ENCODE data around the gene PLD2.

The PLD2 gene, protein sequence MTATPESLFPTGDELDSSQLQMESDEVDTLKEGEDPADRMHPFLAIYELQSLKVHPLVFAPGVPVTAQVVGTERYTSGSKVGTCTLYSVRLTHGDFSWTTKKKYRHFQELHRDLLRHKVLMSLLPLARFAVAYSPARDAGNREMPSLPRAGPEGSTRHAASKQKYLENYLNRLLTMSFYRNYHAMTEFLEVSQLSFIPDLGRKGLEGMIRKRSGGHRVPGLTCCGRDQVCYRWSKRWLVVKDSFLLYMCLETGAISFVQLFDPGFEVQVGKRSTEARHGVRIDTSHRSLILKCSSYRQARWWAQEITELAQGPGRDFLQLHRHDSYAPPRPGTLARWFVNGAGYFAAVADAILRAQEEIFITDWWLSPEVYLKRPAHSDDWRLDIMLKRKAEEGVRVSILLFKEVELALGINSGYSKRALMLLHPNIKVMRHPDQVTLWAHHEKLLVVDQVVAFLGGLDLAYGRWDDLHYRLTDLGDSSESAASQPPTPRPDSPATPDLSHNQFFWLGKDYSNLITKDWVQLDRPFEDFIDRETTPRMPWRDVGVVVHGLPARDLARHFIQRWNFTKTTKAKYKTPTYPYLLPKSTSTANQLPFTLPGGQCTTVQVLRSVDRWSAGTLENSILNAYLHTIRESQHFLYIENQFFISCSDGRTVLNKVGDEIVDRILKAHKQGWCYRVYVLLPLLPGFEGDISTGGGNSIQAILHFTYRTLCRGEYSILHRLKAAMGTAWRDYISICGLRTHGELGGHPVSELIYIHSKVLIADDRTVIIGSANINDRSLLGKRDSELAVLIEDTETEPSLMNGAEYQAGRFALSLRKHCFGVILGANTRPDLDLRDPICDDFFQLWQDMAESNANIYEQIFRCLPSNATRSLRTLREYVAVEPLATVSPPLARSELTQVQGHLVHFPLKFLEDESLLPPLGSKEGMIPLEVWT

DNA sequence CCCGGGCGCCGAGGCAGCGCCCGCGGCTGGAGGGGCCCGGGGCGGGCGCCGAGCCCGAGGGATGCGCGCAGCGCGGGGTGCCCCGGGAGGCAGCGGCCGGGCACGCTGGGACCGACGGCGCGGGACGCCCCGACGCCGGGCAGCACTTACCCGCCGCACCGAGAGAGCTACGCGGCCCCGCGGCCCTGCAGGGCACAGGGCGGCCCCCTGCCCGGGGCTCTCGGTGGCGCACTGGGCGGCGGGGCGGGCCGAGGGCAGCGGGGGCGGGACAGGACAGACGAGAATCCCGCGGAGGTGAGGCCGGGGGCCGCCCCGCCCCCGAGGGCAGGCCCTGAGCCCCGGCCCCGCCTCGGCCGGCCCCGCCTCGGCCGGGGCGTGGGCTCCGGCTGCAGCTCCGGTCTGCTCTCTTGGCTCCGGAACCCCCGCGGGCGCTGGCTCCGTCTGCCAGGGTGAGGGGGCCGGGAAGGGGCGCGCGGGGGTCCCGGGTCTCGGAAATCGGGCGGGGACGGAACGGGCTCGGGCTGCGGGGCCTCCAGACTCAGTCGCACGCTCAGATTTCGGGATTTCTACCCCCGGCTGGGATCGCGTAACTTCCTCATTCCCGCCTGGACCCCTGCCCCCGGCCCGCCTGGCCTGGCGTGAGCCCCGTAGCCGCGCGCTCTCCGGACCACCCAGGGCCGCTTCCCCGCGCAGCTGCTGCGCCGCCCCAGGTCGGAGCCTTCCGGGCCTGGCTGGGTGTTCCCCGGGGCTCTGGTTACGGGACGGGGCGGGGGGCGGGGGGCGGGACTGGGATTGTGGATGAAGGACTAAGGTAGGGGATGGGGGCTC is at the start of gene PLD2:
PLD2 (plus strand) TSS at position 376 of the 828 bp plus-strand sequence. CDS start 621 bp downstream, outside the sequence.
- DNase-seq: peak; percentile 75

- DNase-seq: no peak
Observed at GRCh38 chr17:4759776-4760236, 47.1 kb upstream of the PLD2 start.

DNA sequence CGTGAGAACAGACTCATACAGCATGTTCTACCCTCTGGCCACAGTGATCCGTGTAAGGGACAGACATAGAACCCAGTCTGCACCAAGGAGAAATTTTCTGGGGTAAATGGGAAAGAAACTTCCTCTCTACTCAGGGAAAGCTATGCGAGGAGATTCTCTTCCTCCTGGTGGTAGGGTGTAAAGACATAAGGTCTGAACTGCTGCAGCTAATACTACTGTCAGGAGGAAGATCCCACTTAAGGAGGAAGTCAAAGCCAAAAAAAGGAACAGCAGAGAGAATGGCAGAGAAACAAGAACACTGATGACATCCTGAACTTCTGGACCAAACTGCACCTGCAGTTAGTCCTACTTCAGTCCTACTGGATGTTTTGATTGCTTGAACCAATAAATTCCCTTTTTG is 42.4 kb upstream of the PLD2 start:
- no peak for DNase-seq

DNA sequence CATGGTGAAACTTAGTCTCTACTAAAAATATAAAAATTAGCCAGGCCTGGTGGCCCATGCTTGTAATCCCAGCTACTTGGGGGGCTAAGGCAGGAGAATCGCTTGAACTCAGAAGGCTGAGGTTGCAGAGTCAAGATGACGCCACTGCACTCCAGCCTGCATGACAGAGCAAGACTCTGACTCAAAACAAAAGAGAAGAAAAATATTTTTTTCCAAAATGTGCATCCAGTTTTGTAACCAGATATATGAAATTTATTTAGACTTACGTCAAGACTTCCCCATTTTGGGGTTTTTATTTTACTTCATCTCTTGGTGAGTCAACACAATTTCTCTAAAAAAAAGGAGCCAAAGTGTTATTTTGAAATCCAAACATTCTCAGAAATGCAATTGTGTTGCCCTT is 40.8 kb upstream of the PLD2 start:
- no peak for DNase-seq

- DNase-seq: no peak
Observed at GRCh38 chr17:4766723-4767122, 40.2 kb upstream of the PLD2 start.

GRCh38 chr17:4768298-4768697 is 38.7 kb upstream of the PLD2 start:
- DNase-seq: no peak

GRCh38 chr17:4769628-4770027 is 37.3 kb upstream of the PLD2 start:
- DNase-seq: no peak

DNA sequence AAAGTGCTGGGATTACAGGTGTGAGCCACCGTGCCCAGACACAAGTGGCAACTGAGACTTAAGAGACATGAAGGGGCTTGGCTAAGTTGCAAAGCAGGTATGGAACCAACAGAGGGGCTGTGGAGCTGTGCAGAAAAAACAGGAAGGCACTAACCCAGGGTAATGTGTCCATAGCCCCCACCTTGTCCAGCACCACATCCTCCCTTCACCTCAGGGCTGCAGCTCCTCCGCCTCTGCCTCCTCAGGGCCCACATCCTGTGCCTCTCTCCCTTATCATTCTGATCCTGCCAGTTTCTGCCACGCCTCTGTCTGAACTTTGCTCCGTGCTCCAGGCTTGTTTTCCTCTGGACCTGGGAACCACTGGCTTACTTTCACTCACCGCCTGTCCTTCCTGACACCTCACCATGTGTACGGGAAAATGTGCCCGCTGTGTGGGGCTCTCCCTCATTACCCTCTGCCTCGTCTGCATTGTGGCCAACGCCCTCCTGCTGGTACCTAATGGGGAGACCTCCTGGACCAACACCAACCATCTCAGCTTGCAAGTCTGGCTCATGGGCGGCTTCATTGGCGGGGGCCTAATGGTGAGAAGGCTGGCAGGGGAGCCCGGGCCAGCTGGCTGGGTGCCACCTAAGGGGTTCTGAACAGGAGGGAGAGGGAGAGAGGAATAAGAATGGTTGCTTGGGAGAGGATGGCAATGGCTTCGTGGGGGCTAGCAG is 35.3 kb upstream of the PLD2 start, which contains the start of gene TM4SF5:
TM4SF5 (plus strand) TSS at position 368 of the 716 bp plus-strand sequence; CDS start at position 405, 37 bp downstream.
- DNase-seq: peak; percentile 45

DNA sequence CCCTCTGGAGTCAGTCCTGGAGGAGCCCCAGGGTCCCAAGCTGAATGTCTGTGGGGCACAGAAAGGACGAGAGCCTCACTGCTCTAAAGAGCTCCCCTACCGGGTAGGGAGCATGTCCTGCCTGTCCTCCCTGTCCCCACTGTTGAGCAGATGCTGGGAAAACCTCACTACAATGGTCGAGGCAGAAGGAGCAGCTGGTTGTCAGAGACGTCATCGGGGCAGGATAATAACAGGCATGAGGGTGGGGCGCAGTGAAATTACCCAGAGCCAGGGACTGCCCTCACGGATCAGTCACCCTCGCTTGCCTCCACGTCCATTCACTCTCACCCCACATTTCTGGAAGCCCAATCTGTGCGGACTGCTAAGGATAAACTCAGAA is 34.7 kb upstream of the PLD2 start:
- no peak for DNase-seq

DNA sequence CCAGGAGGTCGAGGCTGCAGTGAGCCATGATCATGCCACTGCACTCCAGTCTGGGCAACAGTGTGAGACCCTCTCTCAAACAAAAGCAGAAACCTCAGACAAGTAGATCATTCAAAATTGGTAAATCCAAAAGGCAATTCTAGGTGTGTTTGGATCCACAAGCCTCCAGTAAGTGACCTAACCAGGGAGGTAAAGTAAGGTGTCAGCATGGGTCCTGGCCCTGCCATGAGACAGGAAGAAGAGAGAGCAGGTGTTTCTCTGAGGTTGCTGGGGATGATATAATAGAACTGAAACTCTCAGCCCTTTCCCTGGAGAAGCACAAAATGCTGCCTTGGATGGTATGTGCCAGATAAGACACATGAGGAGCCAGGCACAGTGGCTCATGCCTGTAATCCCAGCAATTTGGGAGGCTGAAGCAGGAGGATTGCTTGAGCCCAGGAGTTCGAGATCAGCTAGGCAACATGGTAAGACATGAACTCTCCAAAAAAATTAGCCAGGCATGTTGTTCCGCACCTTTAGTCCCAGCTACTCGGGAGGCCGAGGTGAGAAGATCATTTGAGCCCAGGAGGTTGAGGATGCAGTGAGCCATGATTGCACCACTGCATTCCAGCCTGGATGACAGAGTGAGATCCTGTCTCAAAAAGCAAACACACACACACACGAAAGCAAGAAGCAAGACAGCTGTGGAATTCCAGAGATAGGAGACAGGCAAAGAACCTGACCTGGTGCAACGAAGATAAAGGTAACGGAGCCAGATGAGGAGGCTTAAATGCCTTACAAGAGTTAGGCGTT is 28.8 kb upstream of the PLD2 start:
- no peak for DNase-seq

GRCh38 chr17:4780325-4780955 is 26.5 kb upstream of the PLD2 start:
- no peak for DNase-seq

GRCh38 chr17:4782652-4783051 is 24.3 kb upstream of the PLD2 start:
- no peak for DNase-seq

DNA sequence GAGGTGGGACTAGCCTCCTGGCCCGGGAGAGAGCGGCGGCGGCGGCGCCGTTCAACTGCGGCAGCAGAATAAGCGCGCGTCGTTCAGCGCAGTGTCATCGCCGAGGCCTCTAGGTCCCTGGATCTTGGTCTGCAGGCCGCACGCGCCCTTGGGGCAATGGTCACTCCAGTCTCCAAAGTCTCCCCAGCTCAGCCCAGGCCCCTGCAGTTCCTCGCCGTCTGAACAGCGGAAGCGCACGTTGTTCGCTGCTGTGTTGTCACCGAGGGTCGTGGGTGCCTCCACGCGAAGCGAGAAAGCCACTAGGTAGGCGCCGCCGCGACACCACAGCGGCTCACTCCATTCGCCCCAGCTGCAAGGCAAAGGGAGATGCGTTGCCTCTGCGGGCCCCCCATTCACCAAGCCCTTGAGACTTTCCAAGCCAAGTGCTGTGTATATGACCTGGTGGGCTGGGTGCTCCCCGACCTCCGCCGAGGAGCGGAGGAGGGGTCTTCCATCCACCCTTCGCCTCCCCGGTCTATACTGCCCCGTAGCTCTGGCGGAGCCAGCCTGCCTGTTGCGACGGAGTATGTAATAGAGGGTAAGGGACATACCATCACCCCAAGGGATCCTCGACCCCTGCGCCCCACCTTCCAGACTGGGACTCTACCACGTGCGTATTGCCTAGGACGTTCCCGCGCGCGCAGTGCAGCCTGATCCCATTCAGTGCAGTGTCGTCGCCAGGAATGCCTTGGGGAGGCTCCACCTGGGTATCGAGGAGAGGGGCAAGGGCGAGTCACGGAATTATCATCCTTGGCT is 21.4 kb upstream of the PLD2 start:
- no peak for DNase-seq

GRCh38 chr17:4786106-4786511 is 20.8 kb upstream of the PLD2 start, which contains the start of gene VMO1:
TSS of gene VMO1 (minus strand) at chr17:4786364. CDS start at chr17:4786352, 12 bp downstream.
- DNase-seq: no peak

DNA sequence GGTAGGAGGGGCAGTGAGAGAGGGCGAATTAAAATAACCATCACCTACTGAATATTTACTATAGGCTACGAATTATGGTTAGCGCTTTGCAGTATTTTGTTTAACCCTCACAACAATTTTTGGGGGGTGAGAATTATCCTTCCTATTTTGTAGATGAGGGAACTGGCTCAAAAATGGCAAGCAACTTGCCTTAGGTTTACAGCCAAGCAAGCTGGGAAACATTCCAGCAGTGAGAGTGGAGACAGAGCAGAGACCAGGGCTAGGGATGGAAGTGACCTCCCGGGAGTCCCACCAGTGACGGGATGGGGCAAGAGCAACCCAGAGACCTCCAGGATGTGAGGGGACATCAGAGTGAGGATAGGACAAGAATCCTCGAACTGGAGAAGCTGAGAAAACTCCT is 20.4 kb upstream of the PLD2 start:
- no peak for DNase-seq

- no peak for DNase-seq
Observed at GRCh38 chr17:4788159-4788806, 18.7 kb upstream of the PLD2 start.

- peak; percentile 34 for DNase-seq
Observed at GRCh38 chr17:4788807-4789700, 17.9 kb upstream of the PLD2 start, which contains the start of gene GLTPD2. TSS of gene GLTPD2 (plus strand) at chr17:4788964. CDS start at chr17:4789012, 48 bp downstream.

- DNase-seq: no peak
Observed at GRCh38 chr17:4789701-4789950, 17.3 kb upstream of the PLD2 start.

All from NCI-H1105 treated with DMSO at 0.1 percent for 48 hours (cell line).